Measurements from ENCODE around the gene NFIX. TPM values are rescaled to one million over a fixed set of nuclear protein-coding genes. Genes with fewer than 3 reads are reported as not detected.

Gene NFIX
- total RNA-seq, 2 experiments from 2014 or later: 4.7 to 5.0 TPM

DNA sequence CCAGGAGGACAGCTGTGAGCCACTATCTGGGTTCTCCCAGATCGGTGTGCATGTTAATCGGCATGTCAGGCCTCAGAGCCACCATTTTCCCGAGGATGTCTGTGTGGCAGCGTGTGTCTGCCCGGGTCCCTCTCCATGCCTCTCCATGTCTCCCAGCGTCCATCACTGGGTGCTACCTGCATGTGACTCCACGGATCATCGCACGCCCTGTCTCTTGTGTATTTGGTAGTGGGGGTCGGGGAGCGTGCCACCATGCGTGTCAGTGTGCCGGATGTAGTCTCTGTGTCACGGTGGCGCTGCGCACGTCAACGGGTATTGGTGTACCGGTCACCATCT lies 5.9 kb downstream of the NFIX start:
- Mint-ChIP-seq H3K4me1 (ENCODE audit: low read depth) (no peaks in the 10 kb centered on the region), H3K4me3 (no peak overlapping the region)
- CTCF ChIA-PET: interaction anchor here (2.0 to 3.1 kb wide), 2 partner anchors 33 to 60 kb away, joined by 6 to 13 read pairs; no protein-coding TSS in a partner anchor

DNA sequence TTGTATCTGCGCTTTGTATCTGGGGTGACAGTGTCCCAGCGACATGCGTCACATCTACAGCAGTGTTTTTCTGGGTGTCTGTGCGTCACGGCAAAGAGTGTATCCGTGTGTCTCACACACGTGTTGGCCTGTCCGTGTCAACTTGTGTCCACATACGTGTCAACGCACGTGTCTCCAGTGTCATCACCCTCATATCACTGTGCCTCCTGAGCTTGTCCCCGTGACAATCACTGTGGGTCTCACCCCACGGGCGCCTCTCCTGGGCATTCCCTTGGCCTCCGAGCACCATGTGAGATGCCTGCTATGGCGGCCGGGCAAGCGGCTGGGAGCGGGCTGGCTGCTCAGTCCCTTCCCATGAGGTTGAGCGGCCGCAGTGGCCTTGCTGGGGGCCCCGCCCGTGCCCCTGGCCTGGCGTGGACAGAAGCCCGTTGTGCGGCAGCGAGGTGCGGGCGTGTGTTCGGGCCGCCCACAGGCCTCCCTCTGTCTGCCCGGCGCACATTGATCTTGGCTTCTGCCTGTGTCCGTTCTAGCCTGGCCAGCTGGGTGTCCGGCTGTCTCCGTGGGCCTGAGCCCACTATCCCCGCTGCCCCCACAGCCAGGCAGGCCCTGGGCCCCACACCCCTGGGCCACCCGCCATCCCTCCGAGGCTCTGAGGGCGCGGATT lies 6.4 kb downstream of the NFIX start:
- H3K4me1 Mint-ChIP-seq (ENCODE audit: low read depth): no peaks in the 10 kb centered on the region
- H3K27me3 Mint-ChIP-seq: no peaks in the 10 kb centered on the region
- H3K9me3 Mint-ChIP-seq: no peaks in the 10 kb centered on the region
- ATAC-seq (no peak), DNase-seq (no peak)
- no peaks in the 10 kb centered on the region for H3K36me3 Mint-ChIP-seq (ENCODE audit: low read depth)
- CTCF ChIA-PET: interaction anchor here (3.1 kb wide), 1 partner anchor 60 kb away, joined by 13 read pairs; no protein-coding TSS in a partner anchor
- POLR2A ChIA-PET: interaction anchor here (0.9 to 1.1 kb wide), 2 partner anchors 66 to 117 kb away, joined by 3 read pairs; no protein-coding TSS in a partner anchor
- TF ChIP-seq CTCF (IDR thresholded peaks at IDR 0.05): no peak
- no peak overlapping the region for H3K4me3 Mint-ChIP-seq
- intact Hi-C loops (cut with micrococcal nuclease): no loop called here
- H3K27ac Mint-ChIP-seq: no peak overlapping the region

More for the DNA sequence above, 5.9 kb downstream of the NFIX start:
- POLR2A ChIA-PET: interaction anchor here (0.5 kb wide), 1 partner anchor 1076 kb away, joined by 4 read pairs; no protein-coding TSS in a partner anchor
- H3K36me3 Mint-ChIP-seq (ENCODE audit: low read depth): no peaks in the 10 kb centered on the region
- no peak for TF ChIP-seq CTCF (IDR thresholded peaks at IDR 0.05)
- intact Hi-C loops (cut with micrococcal nuclease): no loop called here
- H3K27me3 Mint-ChIP-seq: no peaks in the 10 kb centered on the region
- no peak for ATAC-seq
- H3K27ac Mint-ChIP-seq: no peak overlapping the region
- no peak for DNase-seq
- no peaks in the 10 kb centered on the region for H3K9me3 Mint-ChIP-seq

DNA sequence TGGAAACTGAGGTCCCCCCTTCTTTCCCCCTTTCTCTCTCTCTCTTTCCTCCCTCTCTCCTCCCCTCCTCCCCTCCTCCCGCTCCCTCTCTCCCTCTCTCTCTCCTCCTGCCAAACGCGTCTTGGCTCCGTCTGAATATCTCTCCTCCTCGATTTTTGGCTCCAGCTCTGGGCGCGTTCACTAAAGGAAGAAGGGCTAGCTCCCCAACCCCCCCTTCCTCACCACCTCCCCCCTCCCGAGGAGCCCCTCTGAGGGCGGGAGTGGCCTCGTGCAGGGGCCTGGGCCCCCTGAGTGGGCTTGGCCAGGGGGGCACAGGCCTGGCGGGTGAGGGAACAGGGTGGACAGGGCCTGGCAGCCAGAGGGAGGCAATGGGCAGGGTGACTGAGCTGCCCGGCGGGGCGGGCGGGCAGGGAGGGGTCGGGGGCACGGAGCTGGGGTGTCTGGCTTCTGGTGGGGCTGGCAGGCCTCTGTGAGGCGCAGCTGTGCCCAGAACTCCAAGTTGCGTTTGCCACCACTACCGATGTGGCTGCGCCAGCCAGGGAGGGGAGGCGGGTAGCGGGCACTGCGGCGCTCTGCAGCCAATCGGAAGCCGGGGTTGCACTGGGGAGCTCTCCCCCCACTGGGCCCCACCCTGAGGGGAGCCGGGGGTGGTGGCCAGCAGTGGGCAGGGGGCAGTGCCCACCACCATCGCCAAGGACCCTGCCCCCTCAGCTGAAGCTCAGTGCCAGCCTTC lies 7.1 kb downstream of the NFIX start:
- Mint-ChIP-seq H3K27ac (no peak overlapping the region), H3K9me3 (no peaks in the 10 kb centered on the region), H3K4me1 (ENCODE audit: low read depth) (no peaks in the 10 kb centered on the region), H3K4me3 (no peak overlapping the region), H3K36me3 (ENCODE audit: low read depth) (no peaks in the 10 kb centered on the region), H3K27me3 (no peaks in the 10 kb centered on the region)
- intact Hi-C loops (cut with micrococcal nuclease): no loop called here
- ATAC-seq (no peak), DNase-seq (no peak)
- no peak for TF ChIP-seq CTCF (IDR thresholded peaks at IDR 0.05)
- ChIA-PET CTCF (interaction anchor here (1.1 to 4.7 kb wide), 4 partner anchors 24 to 59 kb away, joined by 3 to 21 read pairs (median 9); no protein-coding TSS in a partner anchor), POLR2A (interaction anchor here (0.9 to 1.1 kb wide), 3 partner anchors 11 to 117 kb away, joined by 3 to 4 read pairs (median 3); no protein-coding TSS in a partner anchor)

GRCh38 chr19:13003081-13003480 lies 7.8 kb downstream of the NFIX start:
- no peaks in the 10 kb centered on the region for H3K4me1 Mint-ChIP-seq (ENCODE audit: low read depth)
- H3K27ac Mint-ChIP-seq: no peak overlapping the region
- no peak for TF ChIP-seq CTCF (IDR thresholded peaks at IDR 0.05)
- no peaks in the 10 kb centered on the region for H3K36me3 Mint-ChIP-seq (ENCODE audit: low read depth)
- ATAC-seq: no peak
- ChIA-PET CTCF (interaction anchor here (1.1 to 4.7 kb wide), 3 partner anchors 25 to 58 kb away, joined by 3 to 21 read pairs (median 5); no protein-coding TSS in a partner anchor), POLR2A (interaction anchor here (0.5 to 1.1 kb wide), 2 partner anchors 10 to 71 kb away, joined by 4 to 6 read pairs; no protein-coding TSS in a partner anchor)
- no peak overlapping the region for H3K4me3 Mint-ChIP-seq
- intact Hi-C loops (cut with micrococcal nuclease): no loop called here
- no peaks in the 10 kb centered on the region for H3K27me3 Mint-ChIP-seq
- H3K9me3 Mint-ChIP-seq: no peaks in the 10 kb centered on the region
- no peak for DNase-seq
